NAMALWA (cell line): Measurements from ENCODE around the gene MSANTD2.
"Not testable (repeated sequence)": the region's sequence is repeated elsewhere in the genome, so short reads cannot be mapped to it uniquely, and the experiment has no call there.

Source experiments
- DNase-seq: peaks from one replicate; pipeline ENCODE4 v3.0.0-alpha.2; 2015; ENCODE audit warnings: low spot score

MSANTD2 gene

DNA sequence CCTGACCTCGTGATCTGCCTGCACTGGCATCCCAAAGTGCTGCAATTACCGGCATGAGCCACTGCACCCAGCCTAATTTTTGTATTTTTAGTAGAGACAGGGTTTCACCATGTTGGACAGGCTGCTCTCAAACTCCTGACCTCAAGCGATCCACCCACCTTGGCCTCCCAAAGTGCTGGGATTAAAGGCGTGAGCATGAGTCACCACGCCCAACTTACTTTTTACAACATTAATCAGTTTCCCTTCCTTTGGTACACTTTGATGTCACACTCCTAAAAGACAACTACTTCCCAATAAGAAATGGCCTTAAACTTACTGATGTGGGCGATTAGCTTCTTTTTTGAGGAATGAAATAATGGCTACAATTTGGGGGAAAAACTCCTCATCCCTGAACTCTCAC, 29.2 kb downstream of the MSANTD2 start:
- not testable (repeated sequence) for DNase-seq

DNA sequence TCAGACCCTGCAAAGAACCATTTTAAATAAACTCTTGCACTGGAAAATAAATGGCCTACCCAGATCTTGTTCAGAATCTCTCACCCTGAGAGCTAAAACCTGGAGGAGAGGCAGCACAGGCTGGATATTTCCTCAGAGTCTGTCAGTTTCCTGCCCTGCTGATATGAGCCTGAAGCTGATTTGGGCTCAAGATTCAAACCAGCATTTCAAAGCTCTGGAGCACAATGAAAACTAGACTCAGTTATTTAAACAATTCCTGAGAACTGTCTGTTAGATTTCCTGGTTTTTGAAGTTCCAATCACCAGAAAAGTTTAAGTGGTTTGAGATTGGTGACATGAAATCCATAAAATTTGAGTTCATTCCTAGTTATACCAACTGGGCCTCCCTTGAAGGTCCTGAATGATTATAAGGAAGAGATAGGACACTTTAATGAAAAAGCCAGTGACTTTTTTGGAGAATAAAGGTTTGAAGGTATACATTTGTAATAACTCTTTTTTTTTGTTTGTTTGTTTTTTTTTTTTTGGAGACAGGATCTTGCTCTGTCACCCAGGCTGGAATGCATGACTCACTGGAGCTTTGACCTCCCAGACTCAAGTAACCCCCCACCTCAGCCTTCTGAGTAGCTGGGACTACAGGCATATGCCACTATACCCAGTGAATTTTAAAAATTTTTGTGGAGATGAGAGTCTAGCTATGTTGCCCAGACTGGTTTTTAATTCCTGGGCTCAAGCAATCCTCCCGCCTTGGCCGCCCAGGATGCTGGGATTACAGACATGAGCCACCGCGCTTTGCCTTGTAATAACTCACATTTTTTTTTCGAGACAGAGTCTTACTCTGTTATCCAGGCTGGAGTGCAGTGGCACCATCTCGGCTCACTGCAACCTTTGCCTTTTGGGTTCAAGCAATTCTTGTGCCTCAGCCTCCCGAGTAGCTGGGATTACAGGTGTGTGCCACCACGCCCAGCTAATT, 30.1 kb downstream of the MSANTD2 start:
- no peak for DNase-seq

- DNase-seq: no peak
Observed at GRCh38 chr11:124768914-124769313, 31.3 kb downstream of the MSANTD2 start.

- DNase-seq: no peak
Observed at GRCh38 chr11:124766156-124766555, 34.0 kb downstream of the MSANTD2 start.

- peak; percentile 83 for DNase-seq
Observed at GRCh38 chr11:124763156-124763947, 36.9 kb downstream of the MSANTD2 start.

DNA sequence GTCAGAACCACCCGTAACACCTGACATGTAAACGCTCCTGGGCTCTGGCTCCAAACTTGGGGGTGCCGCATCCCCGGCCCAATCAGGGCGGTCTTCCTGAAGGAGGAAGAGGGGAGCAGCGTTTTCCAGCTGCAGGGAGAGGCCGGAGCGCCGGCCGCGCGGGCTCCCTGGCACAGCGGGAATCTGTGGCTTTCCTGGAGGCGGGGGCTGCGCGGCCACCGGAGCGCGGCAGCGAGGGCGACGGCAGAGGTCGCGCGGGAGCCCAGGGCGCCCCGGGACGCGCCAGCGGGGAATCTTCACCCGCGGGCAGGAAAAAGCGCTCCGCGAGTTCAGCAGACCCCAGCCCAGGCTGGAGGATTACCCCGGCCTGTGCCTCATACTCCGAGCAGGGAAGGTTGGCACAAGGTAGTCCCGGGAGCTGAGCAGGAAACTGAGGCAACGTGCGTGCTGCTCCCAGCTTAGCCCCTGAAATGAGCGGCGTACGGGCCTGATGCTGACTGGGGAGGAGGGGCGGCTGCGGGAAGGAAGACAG, 37.5 kb downstream of the MSANTD2 start:
- no peak for DNase-seq

DNA sequence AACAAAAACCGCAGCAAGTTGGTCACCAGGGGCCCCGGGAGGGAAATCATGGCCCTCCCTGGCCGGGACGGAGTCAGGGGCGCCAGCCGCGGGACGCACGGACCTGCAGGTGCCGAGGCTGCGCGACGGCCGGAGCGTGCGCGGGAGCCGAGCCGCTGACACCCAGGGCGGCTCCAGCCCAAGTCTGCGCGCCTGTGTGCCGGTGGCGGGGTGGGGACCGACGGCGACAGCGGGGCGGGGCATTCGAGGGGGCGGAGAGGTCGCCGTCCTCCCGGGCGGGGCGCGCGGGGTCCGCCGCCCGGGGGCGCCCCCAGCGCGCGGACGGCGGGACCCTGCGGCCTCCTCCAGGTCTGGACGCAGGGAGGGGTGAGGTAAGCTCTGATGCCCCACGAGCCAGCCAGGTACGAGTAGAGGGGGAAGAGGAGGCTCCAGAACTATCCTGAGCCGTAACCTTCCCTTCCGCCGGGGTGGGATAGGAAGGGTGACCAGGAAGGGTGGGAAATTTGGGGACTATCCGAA, 38.0 kb downstream of the MSANTD2 start, which contains the start of gene ESAM:
ESAM (minus strand) TSS at position 186 of the 519 bp plus-strand sequence; CDS start at position 50, 136 bp downstream.
- peak; percentile 73 for DNase-seq

GRCh38 chr11:124761301-124762104, 38.7 kb downstream of the MSANTD2 start:
- no peak for DNase-seq

- no peak for DNase-seq
Observed at GRCh38 chr11:124760806-124761205, 39.4 kb downstream of the MSANTD2 start.

DNA sequence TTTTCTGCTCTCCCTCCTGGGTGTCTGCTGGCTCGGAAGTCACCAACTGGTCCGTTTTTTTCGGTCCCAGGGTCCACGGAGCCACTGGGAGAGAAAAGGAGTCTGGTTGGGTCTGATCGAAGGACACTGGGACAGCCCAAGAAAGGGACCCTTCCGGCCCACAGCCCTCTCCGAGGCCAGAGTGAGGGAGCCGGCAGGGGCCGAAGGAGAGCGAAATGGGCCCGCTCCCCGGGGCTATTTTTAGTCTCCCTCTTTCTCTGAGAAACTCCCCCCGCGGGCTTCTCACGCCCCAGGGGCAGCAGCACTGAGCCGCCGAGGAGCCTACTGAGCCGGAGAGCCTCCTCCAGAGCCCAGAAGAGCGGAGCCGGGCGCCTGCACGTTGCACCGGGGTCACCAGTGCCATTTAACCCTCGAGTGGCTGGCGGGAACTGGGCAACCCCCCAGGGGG, 40.0 kb downstream of the MSANTD2 start:
- DNase-seq: peak; percentile 51

- DNase-seq: no peak
Observed at GRCh38 chr11:124759266-124760204, 40.7 kb downstream of the MSANTD2 start.

- DNase-seq: peak; percentile 84
Observed at GRCh38 chr11:124758355-124759265, 41.6 kb downstream of the MSANTD2 start.

- DNase-seq: no peak
Observed at GRCh38 chr11:124757320-124757719, 42.9 kb downstream of the MSANTD2 start.

DNA sequence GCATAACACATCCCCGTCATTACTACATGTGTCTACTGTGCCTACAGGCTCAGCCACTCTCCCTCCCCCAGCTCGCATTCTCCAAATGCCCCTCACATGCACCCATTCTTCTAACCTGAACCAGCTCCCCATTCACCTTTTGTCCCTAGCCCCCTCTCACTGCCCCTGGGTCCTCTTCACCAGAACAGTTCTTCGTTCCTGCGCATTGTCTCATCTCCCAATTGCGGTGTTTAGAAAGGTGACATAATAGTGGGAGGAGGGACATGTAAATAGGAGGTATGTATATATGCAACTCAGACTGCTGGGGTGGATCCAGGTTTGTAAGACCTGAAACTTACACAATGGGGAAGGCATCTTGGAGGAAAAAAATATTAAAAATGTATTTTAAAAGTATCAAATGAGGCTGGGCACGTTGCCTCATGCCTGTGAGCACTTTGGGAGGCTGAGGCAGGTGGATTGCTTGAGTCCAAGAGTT, 43.4 kb downstream of the MSANTD2 start:
- DNase-seq: no peak

GRCh38 chr11:124756033-124756752, 44.0 kb downstream of the MSANTD2 start:
- no peak for DNase-seq

DNA sequence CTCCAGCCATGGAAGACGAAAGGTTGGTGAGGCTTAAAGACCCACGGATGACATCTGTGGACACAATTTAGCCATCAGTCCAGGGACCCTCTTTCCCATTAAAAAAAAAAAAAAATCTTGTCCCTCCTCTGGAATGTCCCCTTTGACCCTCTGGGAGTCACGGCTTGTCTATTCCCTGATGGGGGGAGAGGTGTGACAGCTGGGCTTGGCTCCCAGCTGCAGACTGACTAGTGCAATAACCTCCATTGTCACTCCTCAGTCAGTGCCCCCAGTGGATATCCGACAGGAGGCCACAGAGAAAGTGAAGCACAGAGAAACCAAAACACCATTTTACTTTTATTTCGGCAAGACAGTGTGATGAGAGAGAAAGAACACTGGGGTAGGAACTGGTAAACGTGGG, 45.5 kb downstream of the MSANTD2 start:
- DNase-seq: no peak

DNA sequence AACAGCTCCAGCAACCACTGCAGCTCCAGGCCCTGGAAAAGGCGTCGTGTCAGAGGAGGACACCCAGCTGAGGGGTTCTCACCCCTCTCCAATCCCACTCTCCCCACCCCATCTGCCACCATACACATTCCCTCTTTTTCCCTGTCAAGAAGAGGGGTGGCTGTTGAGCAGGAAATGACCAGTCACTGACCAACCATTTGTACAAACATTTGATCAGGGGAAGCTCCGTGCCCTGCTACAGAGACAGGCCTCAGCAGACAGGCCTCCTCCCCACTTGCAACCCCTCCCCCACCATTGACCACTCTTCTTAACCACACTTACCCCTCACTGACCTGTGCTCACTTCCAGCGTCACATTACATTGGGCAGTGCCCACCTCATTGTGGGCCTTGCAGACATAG, 45.9 kb downstream of the MSANTD2 start:
- DNase-seq: no peak

GRCh38 chr11:124753624-124754023, 46.6 kb downstream of the MSANTD2 start:
- no peak for DNase-seq
